OCI-LY3 (cell line): Measurements from ENCODE around the gene PHLDA2.

Experiments used
- CTCF ChIP-seq: fragments of 200-600, 300-600 bp; sonication (generic); IDR thresholded peaks from 2 replicates; pipeline ENCODE4 v1.5.1; 2014; ENCODE audit warnings: antibody characterized with exemption, low read length, low read depth
- EZH2phosphoT487 ChIP-seq: fragments of 200-600 bp; shearing (Covaris generic); IDR thresholded peaks from 2 replicates; pipeline ENCODE4 v1.6.1; 2018; ENCODE audit warnings: antibody characterized with exemption, mixed run types, low read depth

DNA sequence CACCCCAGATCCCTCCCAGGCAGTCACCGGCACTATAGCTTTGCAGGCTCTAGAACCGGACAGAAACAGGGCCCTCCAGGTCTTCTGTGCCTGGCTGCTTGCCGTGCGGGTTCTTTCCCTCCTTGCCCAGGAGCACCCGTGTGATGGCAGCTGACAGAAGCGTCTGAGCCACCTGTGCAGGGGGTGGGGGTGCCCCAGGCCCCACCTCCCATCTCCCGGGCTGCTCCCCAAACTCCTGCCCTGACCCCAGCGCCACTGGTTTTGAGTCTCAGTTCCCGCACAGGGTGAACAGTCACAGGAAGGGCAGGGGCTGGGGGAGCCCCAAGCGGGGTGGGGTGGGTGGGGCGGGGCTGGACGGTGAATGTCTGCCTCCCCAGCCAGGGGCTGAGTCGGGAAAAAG, 13.2 kb upstream of the PHLDA2 start:
- TF ChIP-seq CTCF: no peak
- TF ChIP-seq EZH2phosphoT487: no peak
